ENCODE measurements around the gene MYL6B. TPM values are rescaled to one million over a fixed set of nuclear protein-coding genes. Genes with fewer than 3 reads are reported as not detected.
A peak's percentile ranks its signal among the peaks of the same experiment; 100 is the strongest.

The MYL6B gene
- total and polyA plus RNA-seq, 3 experiments from 2014 or later: 6.2 to 70.0 (median 68.6) TPM

- H3K36me3 ChIP-seq (ENCODE audit: insufficient read depth, low read length): peaks cover 61% of the 10 kb centered on the region
- H3K27ac Mint-ChIP-seq: peak overlapping the region in 2 of 8 donors; percentile 35 to 40
Observed at GRCh38 chr12:56164345-56164729, 11.9 kb downstream of the MYL6B start.

DNA sequence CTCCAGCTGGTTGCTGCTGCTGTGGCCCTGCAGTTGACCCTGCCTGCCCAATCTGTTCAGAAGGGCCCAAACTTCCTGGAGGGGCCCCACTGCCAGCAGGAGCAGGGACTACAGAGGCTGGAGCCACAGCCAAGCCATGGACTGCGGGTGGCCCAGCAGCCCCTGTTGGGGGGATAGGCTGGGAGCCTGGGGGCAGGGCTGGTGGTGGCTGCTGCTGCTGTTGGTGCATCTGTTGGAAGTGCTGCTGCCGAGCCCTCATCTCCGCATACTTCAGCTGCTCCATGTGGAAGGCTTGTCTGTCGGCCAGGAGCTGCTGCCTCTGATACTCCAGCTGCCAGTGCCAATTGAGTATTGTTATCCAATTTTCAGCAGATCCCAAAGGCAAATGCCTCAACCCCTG is 13.0 kb downstream of the MYL6B start:
- no peak overlapping the region for H3K27ac ChIP-seq (ENCODE audit: low read depth, low read length)
- peaks cover 63% of the 10 kb centered on the region for H3K36me3 ChIP-seq (ENCODE audit: insufficient read depth, low read length)
- Mint-ChIP-seq H3K36me3 (peaks cover 3 to 88% (median 15%) of the 10 kb centered on the region in 3 donors), H3K9me3 (no peaks in the 10 kb centered on the region), H3K4me1 (peaks cover 15 to 18% (median 15%) of the 10 kb centered on the region in 3 donors), H3K27me3 (no peaks in the 10 kb centered on the region), H3K27ac (peak overlapping the region in 5 of 8 donors; percentile 11 to 82 (median 35)), H3K4me3 (peak overlapping the region in 1 of 7 donors; percentile 24)
- no peaks in the 10 kb centered on the region for H3K27me3 ChIP-seq (ENCODE audit: insufficient read depth, low read length, poor library complexity, severe bottlenecking)
- DNase-seq: no peak
- H3K4me1 ChIP-seq (ENCODE audit: insufficient read depth, low read length): peaks cover 14% of the 10 kb centered on the region
- CTCF ChIA-PET: interaction anchor here (1.3 to 1.8 kb wide), 5 partner anchors 10 to 40 kb away, joined by 3 to 4 read pairs (median 4); partner anchors contain the start of genes MYL6B and SMARCC2
- H3K4me3 ChIP-seq (ENCODE audit: low read length): no peak overlapping the region
- no peaks in the 10 kb centered on the region for H3K9me3 ChIP-seq (ENCODE audit: low read length)
- POLR2A ChIA-PET: interaction anchor here (0.9 kb wide), 1 partner anchor 8 kb away, joined by 3 read pairs; no protein-coding TSS in a partner anchor

More at GRCh38 chr12:56164345-56164729, 11.9 kb downstream of the MYL6B start:
- no peak overlapping the region for H3K27ac ChIP-seq (ENCODE audit: low read depth, low read length)
- no peaks in the 10 kb centered on the region for H3K27me3 ChIP-seq (ENCODE audit: insufficient read depth, low read length, poor library complexity, severe bottlenecking)
- H3K9me3 Mint-ChIP-seq: no peaks in the 10 kb centered on the region
- H3K4me3 Mint-ChIP-seq: no peak overlapping the region
- H3K4me1 ChIP-seq (ENCODE audit: insufficient read depth, low read length): peaks cover 25% of the 10 kb centered on the region
- no peaks in the 10 kb centered on the region for H3K9me3 ChIP-seq (ENCODE audit: low read length)
- H3K4me1 Mint-ChIP-seq: peaks cover 25 to 28% (median 25%) of the 10 kb centered on the region in 3 donors
- no peak for DNase-seq
- H3K27me3 Mint-ChIP-seq: no peaks in the 10 kb centered on the region
- ChIA-PET POLR2A (interaction anchor here (0.9 kb wide), 1 partner anchor 9 kb away, joined by 3 read pairs; no protein-coding TSS in a partner anchor), CTCF (interaction anchor here (1.8 kb wide), 1 partner anchor 25 kb away, joined by 3 read pairs; the partner anchor contains the start of gene SMARCC2)
- no peak overlapping the region for H3K4me3 ChIP-seq (ENCODE audit: low read length)
- peaks cover 3 to 88% (median 16%) of the 10 kb centered on the region in 3 donors for H3K36me3 Mint-ChIP-seq

GRCh38 chr12:56169229-56169759 is 16.9 kb downstream of the MYL6B start:
- Mint-ChIP-seq H3K9me3 (no peaks in the 10 kb centered on the region), H3K27me3 (no peaks in the 10 kb centered on the region), H3K4me1 (no peaks in the 10 kb centered on the region), H3K36me3 (peaks cover 3 to 87% (median 14%) of the 10 kb centered on the region in 3 donors), H3K4me3 (peak overlapping the region in 1 of 7 donors; percentile 52), H3K27ac (peak overlapping the region in 5 of 8 donors; percentile 17 to 80 (median 68))
- H3K9me3 ChIP-seq (ENCODE audit: low read length): no peaks in the 10 kb centered on the region
- DNase-seq: no peak
- ChIA-PET POLR2A (no interaction called here), CTCF (interaction anchor here (0.9 to 1.2 kb wide), 2 partner anchors 21 to 190 kb away, joined by 3 read pairs; partner anchors contain the start of gene STAT2)
- H3K27ac ChIP-seq (ENCODE audit: low read depth, low read length): no peak overlapping the region
- H3K4me3 ChIP-seq (ENCODE audit: low read length): no peak overlapping the region
- peaks cover 70% of the 10 kb centered on the region for H3K36me3 ChIP-seq (ENCODE audit: insufficient read depth, low read length)
- no peaks in the 10 kb centered on the region for H3K4me1 ChIP-seq (ENCODE audit: insufficient read depth, low read length)
- H3K27me3 ChIP-seq (ENCODE audit: insufficient read depth, low read length, poor library complexity, severe bottlenecking): no peaks in the 10 kb centered on the region

DNA sequence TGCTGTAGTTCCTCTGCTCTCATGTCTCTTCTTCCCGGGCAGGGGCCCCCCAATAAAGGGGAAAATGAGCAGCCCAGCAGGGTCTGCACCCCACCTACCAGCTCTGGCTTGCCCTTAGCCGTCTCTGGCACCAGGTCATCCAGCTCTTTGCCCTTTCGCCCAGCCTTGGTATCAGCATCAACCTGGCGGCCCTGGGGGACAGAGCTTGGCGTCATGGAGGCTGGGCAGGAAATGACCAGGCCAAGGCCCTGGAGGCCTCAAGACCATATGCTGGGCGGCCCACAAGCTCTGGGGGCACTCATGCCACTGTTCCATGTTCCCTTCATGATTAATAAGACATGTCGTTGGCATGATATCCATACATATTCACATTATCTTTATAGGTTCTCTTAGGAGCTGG is 20.5 kb downstream of the MYL6B start:
- no peaks in the 10 kb centered on the region for H3K4me1 ChIP-seq (ENCODE audit: insufficient read depth, low read length)
- H3K4me1 Mint-ChIP-seq: no peaks in the 10 kb centered on the region
- no peak overlapping the region for H3K27ac ChIP-seq (ENCODE audit: low read depth, low read length)
- H3K36me3 ChIP-seq (ENCODE audit: insufficient read depth, low read length): peaks cover 77% of the 10 kb centered on the region
- H3K27me3 Mint-ChIP-seq: no peaks in the 10 kb centered on the region
- H3K27ac Mint-ChIP-seq: peak overlapping the region in 2 of 8 donors; percentile 14 to 33
- no peaks in the 10 kb centered on the region for H3K9me3 ChIP-seq (ENCODE audit: low read length)
- no peak overlapping the region for H3K4me3 Mint-ChIP-seq
- no peaks in the 10 kb centered on the region for H3K27me3 ChIP-seq (ENCODE audit: insufficient read depth, low read length, poor library complexity, severe bottlenecking)
- POLR2A ChIA-PET: interaction anchor here (0.7 to 0.9 kb wide), 2 partner anchors 8 to 76 kb away, joined by 3 read pairs; no protein-coding TSS in a partner anchor
- no peak for DNase-seq
- no peak overlapping the region for H3K4me3 ChIP-seq (ENCODE audit: low read length)
- peaks cover 0 to 86% (median 17%) of the 10 kb centered on the region in 3 donors for H3K36me3 Mint-ChIP-seq
- H3K9me3 Mint-ChIP-seq: no peaks in the 10 kb centered on the region
- CTCF ChIA-PET: interaction anchor here (1.0 to 2.6 kb wide), 3 partner anchors 11 to 233 kb away, joined by 3 to 12 read pairs (median 3); partner anchors contain the start of gene SMARCC2

DNA sequence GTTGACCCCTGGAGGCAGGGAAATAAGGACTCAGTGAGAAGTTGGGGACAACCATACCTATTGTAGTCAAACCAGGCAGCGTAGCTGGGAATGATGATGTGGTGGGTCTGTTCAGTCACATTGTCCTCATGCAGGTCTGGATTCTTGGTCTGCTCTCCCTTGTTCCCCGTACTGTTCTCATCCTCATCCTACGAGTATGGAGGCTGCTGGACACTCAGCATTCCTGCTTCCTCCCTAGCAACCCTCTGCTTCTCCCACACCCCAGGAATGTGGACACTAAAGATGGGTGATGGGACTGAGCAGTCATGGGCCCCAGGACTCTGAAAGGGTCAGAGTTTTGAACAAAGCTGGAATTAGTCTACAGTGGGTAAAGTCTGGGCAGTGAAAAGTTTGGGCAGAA is 26.0 kb downstream of the MYL6B start:
- ChIA-PET CTCF (interaction anchor here (0.9 to 1.4 kb wide), 2 partner anchors 15 to 60 kb away, joined by 3 read pairs; partner anchors contain the start of gene ZC3H10), POLR2A (no interaction called here)
- Histone ChIP-seq H3K9me3 (ENCODE audit: low read length) (no peaks in the 10 kb centered on the region), H3K27me3 (ENCODE audit: insufficient read depth, low read length, poor library complexity, severe bottlenecking) (no peaks in the 10 kb centered on the region), H3K36me3 (ENCODE audit: insufficient read depth, low read length) (peaks cover 63% of the 10 kb centered on the region), H3K4me3 (ENCODE audit: low read length) (no peak overlapping the region), H3K4me1 (ENCODE audit: insufficient read depth, low read length) (no peaks in the 10 kb centered on the region), H3K27ac (ENCODE audit: low read depth, low read length) (no peak overlapping the region)
- no peaks in the 10 kb centered on the region for H3K27me3 Mint-ChIP-seq
- no peaks in the 10 kb centered on the region for H3K9me3 Mint-ChIP-seq
- no peak for DNase-seq
- H3K36me3 Mint-ChIP-seq: peaks cover 0 to 83% (median 28%) of the 10 kb centered on the region in 3 donors
- no peaks in the 10 kb centered on the region for H3K4me1 Mint-ChIP-seq
- H3K4me3 Mint-ChIP-seq: no peak overlapping the region
- H3K27ac Mint-ChIP-seq: peak overlapping the region in 2 of 8 donors; percentile 42 to 83

DNA sequence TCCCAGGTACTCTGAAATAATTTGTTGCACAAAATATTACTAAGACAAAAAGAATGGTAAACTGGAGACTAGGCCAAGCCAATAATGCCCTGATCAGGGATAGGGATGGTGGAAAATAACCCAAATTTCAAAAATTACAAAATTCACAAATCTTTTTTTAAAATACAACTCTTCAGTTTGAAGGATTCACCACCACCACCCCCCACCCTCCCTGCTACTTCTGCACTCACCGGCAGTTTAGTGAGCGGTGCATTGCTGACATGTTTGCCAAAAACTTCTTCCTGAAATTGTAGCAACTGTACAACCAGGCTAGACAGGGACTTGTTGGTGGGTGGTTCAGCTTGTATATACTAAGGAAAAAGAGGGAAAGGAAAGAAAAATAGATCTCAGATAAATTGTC is 34.6 kb downstream of the MYL6B start:
- peaks cover 25% of the 10 kb centered on the region for H3K4me1 ChIP-seq (ENCODE audit: insufficient read depth, low read length)
- Mint-ChIP-seq H3K27me3 (peaks cover 0 to 8% of the 10 kb centered on the region in 2 donors), H3K9me3 (no peaks in the 10 kb centered on the region), H3K4me3 (peak overlapping the region in 3 of 7 donors; percentile 19 to 87 (median 19)), H3K4me1 (peaks cover 31 to 43% (median 41%) of the 10 kb centered on the region in 3 donors), H3K36me3 (peaks cover 0 to 58% (median 9%) of the 10 kb centered on the region in 3 donors), H3K27ac (peak overlapping the region in 6 of 8 donors; percentile 42 to 96 (median 74))
- H3K27me3 ChIP-seq (ENCODE audit: insufficient read depth, low read length, poor library complexity, severe bottlenecking): no peaks in the 10 kb centered on the region
- POLR2A ChIA-PET: interaction anchor here (4.3 kb wide), 1 partner anchor 59 kb away, joined by 58 read pairs; the partner anchor contains the start of gene ESYT1
- H3K4me3 ChIP-seq (ENCODE audit: low read length): no peak overlapping the region
- H3K36me3 ChIP-seq (ENCODE audit: insufficient read depth, low read length): peaks cover 34% of the 10 kb centered on the region
- no peak for DNase-seq
- H3K27ac ChIP-seq (ENCODE audit: low read depth, low read length): no peak overlapping the region
- H3K9me3 ChIP-seq (ENCODE audit: low read length): no peaks in the 10 kb centered on the region
- CTCF ChIA-PET: interaction anchor here (3.6 to 6.4 kb wide), 3 partner anchors 25 to 68 kb away, joined by 23 to 121 read pairs (median 101); partner anchors contain the start of genes ESYT1, RPL41 and ZC3H10

DNA sequence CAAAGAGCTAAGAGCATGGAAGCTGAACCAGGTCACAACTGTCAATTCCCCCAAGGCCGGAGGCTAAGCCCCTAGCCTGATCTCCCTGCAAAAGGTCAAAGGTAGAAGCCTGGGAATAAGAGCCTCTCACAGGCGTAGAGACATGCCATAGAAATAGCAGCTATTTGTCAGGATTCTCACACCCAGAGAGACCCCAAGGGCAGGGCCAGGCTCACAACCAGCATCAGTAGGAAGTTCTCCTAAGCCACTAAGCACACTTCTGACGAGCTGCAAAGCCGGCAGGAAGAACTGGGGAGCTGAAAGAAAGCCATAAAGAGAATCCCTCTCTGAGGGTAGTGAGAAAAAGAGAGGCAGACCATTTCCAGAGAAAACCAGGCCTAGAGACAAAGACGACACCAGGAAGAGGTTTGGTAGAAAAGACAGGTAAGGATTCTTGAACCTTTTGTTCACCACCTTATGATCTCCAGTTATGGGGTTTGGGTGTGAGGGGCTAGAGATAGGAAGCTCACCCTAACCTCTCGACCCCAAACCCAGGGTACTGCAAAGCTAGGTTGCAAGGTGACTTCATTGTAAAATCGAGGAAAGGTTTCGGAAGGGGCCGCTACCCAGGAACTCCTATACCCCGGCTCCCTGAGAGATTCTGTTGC is 35.9 kb downstream of the MYL6B start:
- Histone ChIP-seq H3K27me3 (ENCODE audit: insufficient read depth, low read length, poor library complexity, severe bottlenecking) (no peaks in the 10 kb centered on the region), H3K4me1 (ENCODE audit: insufficient read depth, low read length) (peaks cover 31% of the 10 kb centered on the region), H3K36me3 (ENCODE audit: insufficient read depth, low read length) (peaks cover 29% of the 10 kb centered on the region), H3K4me3 (ENCODE audit: low read length) (peak overlapping the region; percentile 46), H3K27ac (ENCODE audit: low read depth, low read length) (peak overlapping the region; percentile 75), H3K9me3 (ENCODE audit: low read length) (no peaks in the 10 kb centered on the region)
- ChIA-PET CTCF (interaction anchor here (1.1 to 6.4 kb wide), 12 partner anchors 13 to 276 kb away, joined by 3 to 121 read pairs (median 16); partner anchors contain the start of genes ESYT1, MYL6, RNF41 and RPL41), POLR2A (interaction anchor here (0.9 to 4.8 kb wide), 7 partner anchors 27 to 142 kb away, joined by 3 to 60 read pairs (median 11); partner anchors contain the start of genes ESYT1, MYL6B, PA2G4 and RNF41)
- Mint-ChIP-seq H3K4me3 (peak overlapping the region; percentile 86 to 92 (median 88)), H3K36me3 (peaks cover 0 to 50% (median 7%) of the 10 kb centered on the region in 3 donors), H3K9me3 (no peaks in the 10 kb centered on the region), H3K27me3 (peaks cover 0 to 8% of the 10 kb centered on the region in 2 donors), H3K27ac (peak overlapping the region; percentile 85 to 98 (median 92)), H3K4me1 (peaks cover 39 to 50% (median 48%) of the 10 kb centered on the region in 3 donors)
- peak in 1 of 5 donors; percentile 27 for DNase-seq

Measured in CD8-positive, alpha-beta memory T cell (primary cell).